ENCODE data around the gene CTNND1.

CTNND1 gene

DNA sequence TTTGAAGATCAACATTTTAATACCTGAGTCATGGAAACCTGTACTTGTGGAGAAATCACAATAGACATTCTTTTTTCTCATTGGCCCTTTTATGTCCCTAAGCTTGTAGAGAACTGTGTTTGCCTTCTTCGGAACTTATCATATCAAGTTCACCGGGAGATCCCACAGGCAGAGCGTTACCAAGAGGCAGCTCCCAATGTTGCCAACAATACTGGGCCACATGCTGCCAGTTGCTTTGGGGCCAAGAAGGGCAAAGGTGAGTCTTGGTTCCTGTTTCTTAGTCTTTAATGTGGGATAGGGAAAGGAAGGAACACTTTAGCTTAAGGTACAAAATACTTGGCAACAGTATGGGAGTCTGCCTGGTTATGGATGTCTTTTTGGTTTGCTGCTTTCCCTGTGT, 44.2 kb downstream of the CTNND1 start:
- POLR2A ChIA-PET, result no interaction called here
- Histone ChIP-seq H3K9me3 (ENCODE audit: control insufficient read depth, insufficient read depth, low read depth, low read length) (no peaks in the 10 kb centered on the region), H3K27ac (ENCODE audit: extremely low read depth, low read depth, low read length) (no peak overlapping the region), H3K4me3 (ENCODE audit: low read depth, low read length) (no peak overlapping the region), H3K36me3 (ENCODE audit: control insufficient read depth in 2 of 2, insufficient read depth in 1 of 2, low read length in 2 of 2) (peaks cover 33 to 94% of the 10 kb centered on the region in 2 experiments), H3K4me1 (ENCODE audit: control insufficient read depth, insufficient read depth, low read length) (no peaks in the 10 kb centered on the region)
- no peak for TF ChIP-seq ZSCAN4 (tag by site-specific recombination; IDR thresholded peaks at IDR 0.05)
- no peak for TF ChIP-seq ZNF560 (tag by site-specific recombination; IDR thresholded peaks at IDR 0.05; ENCODE audit: borderline replicate concordance)
- TF ChIP-seq GFI1B (tag by site-specific recombination; IDR thresholded peaks at IDR 0.05), result no peak
- TF ChIP-seq, protein P1, sequence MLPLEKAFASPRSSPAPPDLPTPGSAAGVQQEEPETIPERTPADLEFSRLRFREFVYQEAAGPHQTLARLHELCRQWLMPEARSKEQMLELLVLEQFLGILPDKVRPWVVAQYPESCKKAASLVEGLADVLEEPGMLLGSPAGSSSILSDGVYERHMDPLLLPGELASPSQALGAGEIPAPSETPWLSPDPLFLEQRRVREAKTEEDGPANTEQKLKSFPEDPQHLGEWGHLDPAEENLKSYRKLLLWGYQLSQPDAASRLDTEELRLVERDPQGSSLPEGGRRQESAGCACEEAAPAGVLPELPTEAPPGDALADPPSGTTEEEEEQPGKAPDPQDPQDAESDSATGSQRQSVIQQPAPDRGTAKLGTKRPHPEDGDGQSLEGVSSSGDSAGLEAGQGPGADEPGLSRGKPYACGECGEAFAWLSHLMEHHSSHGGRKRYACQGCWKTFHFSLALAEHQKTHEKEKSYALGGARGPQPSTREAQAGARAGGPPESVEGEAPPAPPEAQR (tag by site-specific recombination; IDR thresholded peaks at IDR 0.05), result no peak
- TF ChIP-seq, protein P2, sequence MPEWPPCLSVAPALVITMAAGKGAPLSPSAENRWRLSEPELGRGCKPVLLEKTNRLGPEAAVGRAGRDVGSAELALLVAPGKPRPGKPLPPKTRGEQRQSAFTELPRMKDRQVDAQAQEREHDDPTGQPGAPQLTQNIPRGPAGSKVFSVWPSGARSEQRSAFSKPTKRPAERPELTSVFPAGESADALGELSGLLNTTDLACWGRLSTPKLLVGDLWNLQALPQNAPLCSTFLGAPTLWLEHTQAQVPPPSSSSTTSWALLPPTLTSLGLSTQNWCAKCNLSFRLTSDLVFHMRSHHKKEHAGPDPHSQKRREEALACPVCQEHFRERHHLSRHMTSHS (tag by site-specific recombination; IDR thresholded peaks at IDR 0.05), result no peak
- no peak for TF ChIP-seq ZBTB48 (tag by site-specific recombination; IDR thresholded peaks at IDR 0.05)
- TF ChIP-seq ZNF610 (tag by site-specific recombination; IDR thresholded peaks at IDR 0.05; ENCODE audit: borderline replicate concordance), result no peak
- no peak for TF ChIP-seq ZNF350 (tag by site-specific recombination; IDR thresholded peaks at IDR 0.05)
- no peak for TF ChIP-seq PBX3 (CRISPR knock-in tag; IDR thresholded peaks at IDR 0.05)
- TF ChIP-seq ZNF146 (tag by site-specific recombination; IDR thresholded peaks at IDR 0.05), result no peak
- no peak for TF ChIP-seq ZNF148 (tag by site-specific recombination; IDR thresholded peaks at IDR 0.05; ENCODE audit: borderline replicate concordance)
- no peak for TF ChIP-seq ZNF704 (tag by site-specific recombination; IDR thresholded peaks at IDR 0.05)
- no peak for TF ChIP-seq BCL11B (tag by site-specific recombination; IDR thresholded peaks at IDR 0.05; ENCODE audit: low read depth)
- TF ChIP-seq, protein P3, sequence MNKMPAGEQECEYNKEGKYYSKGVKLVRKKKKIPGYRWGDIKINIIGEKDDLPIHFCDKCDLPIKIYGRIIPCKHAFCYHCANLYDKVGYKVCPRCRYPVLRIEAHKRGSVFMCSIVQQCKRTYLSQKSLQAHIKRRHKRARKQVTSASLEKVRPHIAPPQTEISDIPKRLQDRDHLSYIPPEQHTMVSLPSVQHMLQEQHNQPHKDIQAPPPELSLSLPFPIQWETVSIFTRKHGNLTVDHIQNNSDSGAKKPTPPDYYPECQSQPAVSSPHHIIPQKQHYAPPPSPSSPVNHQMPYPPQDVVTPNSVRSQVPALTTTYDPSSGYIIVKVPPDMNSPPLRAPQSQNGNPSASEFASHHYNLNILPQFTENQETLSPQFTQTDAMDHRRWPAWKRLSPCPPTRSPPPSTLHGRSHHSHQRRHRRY (tag by site-specific recombination; IDR thresholded peaks at IDR 0.05), result no peak
- TF ChIP-seq EGR2 (tag by site-specific recombination; IDR thresholded peaks at IDR 0.05; ENCODE audit: low read depth), result no peak
- CTCF ChIA-PET, result interaction anchor here (1.0 kb wide), 1 partner anchor 54 kb away, joined by 3 read pairs; the partner anchor contains the start of gene BTBD18

- POLR2A ChIA-PET, result no interaction called here
- CTCF ChIA-PET, result interaction anchor here (0.5 to 0.6 kb wide), 3 partner anchors 22 to 174 kb away, joined by 3 read pairs; no protein-coding TSS in a partner anchor
- no peak overlapping the region for H3K27ac ChIP-seq (ENCODE audit: extremely low read depth, low read depth, low read length)
- H3K4me1 ChIP-seq (ENCODE audit: control insufficient read depth, insufficient read depth, low read length), result no peaks in the 10 kb centered on the region
- TF ChIP-seq ZNF362 (tag by site-specific recombination; IDR thresholded peaks at IDR 0.05) (no peak), IKZF3 (tag by site-specific recombination; IDR thresholded peaks at IDR 0.05) (no peak), PRDM4 (tag by site-specific recombination; IDR thresholded peaks at IDR 0.05) (no peak), ZNF354C (tag by site-specific recombination; IDR thresholded peaks at IDR 0.05; ENCODE audit: borderline replicate concordance, low read depth) (no peak), KLF9 (tag by site-specific recombination; IDR thresholded peaks at IDR 0.05; ENCODE audit: low read depth) (no peak)
- no peaks in the 10 kb centered on the region for H3K9me3 ChIP-seq (ENCODE audit: control insufficient read depth, insufficient read depth, low read depth, low read length)
- peaks cover 32 to 95% of the 10 kb centered on the region in 2 experiments for H3K36me3 ChIP-seq (ENCODE audit: control insufficient read depth in 2 of 2, insufficient read depth in 1 of 2, low read length in 2 of 2)
- no peak overlapping the region for H3K4me3 ChIP-seq (ENCODE audit: low read depth, low read length)
Observed at GRCh38 chr11:57812634-57813033, 51.0 kb downstream of the CTNND1 start.
